Measurements from ENCODE around the gene FAF1. TPM values are rescaled to one million over a fixed set of nuclear protein-coding genes. Genes with fewer than 3 reads are reported as not detected.

Gene FAF1
- total and polyA plus RNA-seq, 2 of the 8 experiments (the other 6 are each of a cell fraction or from before 2014, with no cell fraction given): 10.8 to 65.9 TPM

- TF ChIP-seq E2F6 (IDR thresholded peaks at IDR 0.05) (no peak), EZH2 (IDR thresholded peaks at IDR 0.05; ENCODE audit: low read depth, low read length, severe bottlenecking) (no peak), ATF2 (IDR thresholded peaks at IDR 0.05; ENCODE audit: low read length) (no peak), RAD21 (IDR thresholded peaks at IDR 0.05 in 1 of 2, conservative IDR thresholded peaks at IDR 0.05 in 1 of 2; ENCODE audit: low read depth in 2 of 2, low read length in 2 of 2) (no peak), RXRA (IDR thresholded peaks at IDR 0.05; ENCODE audit: insufficient read depth, low read depth, low read length) (no peak), SP4 (IDR thresholded peaks at IDR 0.05; ENCODE audit: low read length) (no peak), SP1 (IDR thresholded peaks at IDR 0.05; ENCODE audit: low read depth, low read length) (no peak), ATF3 (IDR thresholded peaks at IDR 0.05; ENCODE audit: insufficient read depth, low read depth, low read length) (no peak)
Measured at GRCh38 chr1:50787266-50787665, 172.8 kb downstream of the FAF1 start (continued).

Data from H1 (cell line).